T follicular helper cell (primary cell): ENCODE data around the gene HIPK2.
"Not testable (repeated sequence)": the region's sequence is repeated elsewhere in the genome, so short reads cannot be mapped to it uniquely, and the experiment has no call there.

Experiments
- DNase-seq: peaks from one replicate; pipeline ENCODE4 v3.0.0-alpha.2; 2020; ENCODE audit warnings: low read depth

HIPK2 gene

GRCh38 chr7:139623518-139623917 lies 154.3 kb downstream of the HIPK2 start:
- no peak for DNase-seq

GRCh38 chr7:139620676-139621344 lies 157.0 kb downstream of the HIPK2 start:
- DNase-seq: peak; percentile 35

- no peak for DNase-seq
These were observed 158.5 kb downstream of the HIPK2 start for GRCh38 chr7:139619367-139619657.

GRCh38 chr7:139618482-139619366 lies 159.1 kb downstream of the HIPK2 start:
- peak; percentile 16 for DNase-seq

- no peak for DNase-seq
These were observed 160.7 kb downstream of the HIPK2 start for GRCh38 chr7:139617074-139617473.

- no peak for DNase-seq
These were observed 162.9 kb downstream of the HIPK2 start for GRCh38 chr7:139614886-139615285.

GRCh38 chr7:139613971-139614411 lies 163.8 kb downstream of the HIPK2 start:
- DNase-seq: no peak

- DNase-seq: not testable (repeated sequence)
These were observed 166.2 kb downstream of the HIPK2 start for GRCh38 chr7:139611556-139611955.

- no peak for DNase-seq
These were observed 167.2 kb downstream of the HIPK2 start for GRCh38 chr7:139610595-139610994.

GRCh38 chr7:139603896-139604295 lies 173.9 kb downstream of the HIPK2 start:
- no peak for DNase-seq

- DNase-seq: no peak
These were observed 174.5 kb downstream of the HIPK2 start for GRCh38 chr7:139603282-139603681.

GRCh38 chr7:139602143-139602722 lies 175.6 kb downstream of the HIPK2 start:
- no peak for DNase-seq

GRCh38 chr7:139601176-139601575 lies 176.6 kb downstream of the HIPK2 start:
- DNase-seq: no peak

GRCh38 chr7:139600306-139600705 lies 177.5 kb downstream of the HIPK2 start:
- no peak for DNase-seq

GRCh38 chr7:139598642-139599041 lies 179.2 kb downstream of the HIPK2 start:
- no peak for DNase-seq

GRCh38 chr7:139597028-139597427 lies 180.8 kb downstream of the HIPK2 start:
- no peak for DNase-seq

GRCh38 chr7:139596626-139597025 lies 181.2 kb downstream of the HIPK2 start:
- DNase-seq: no peak

GRCh38 chr7:139595806-139596205 lies 182.0 kb downstream of the HIPK2 start:
- no peak for DNase-seq

GRCh38 chr7:139594911-139595476 lies 182.8 kb downstream of the HIPK2 start:
- no peak for DNase-seq

- DNase-seq: no peak
These were observed 183.7 kb downstream of the HIPK2 start for GRCh38 chr7:139594090-139594489.

GRCh38 chr7:139592801-139593461 lies 184.9 kb downstream of the HIPK2 start:
- no peak for DNase-seq

- no peak for DNase-seq
These were observed 186.1 kb downstream of the HIPK2 start for GRCh38 chr7:139591550-139592195.
